ENCODE data around the gene SIVA1. TPM values are rescaled to one million over a fixed set of nuclear protein-coding genes. Genes with fewer than 3 reads are reported as not detected.

The SIVA1 gene
- total RNA-seq, 2 donors from 2014 or later = 137 to 238 TPM

GRCh38 chr14:104734051-104734587 is 18.8 kb upstream of the SIVA1 start:
- DNase-seq (ENCODE audit: low spot score) = no peak
- TF ChIP-seq CTCF (IDR thresholded peaks at IDR 0.05) = no peak
- peaks cover 2% of the 10 kb centered on the region for H3K36me3 ChIP-seq
- H3K27ac ChIP-seq = peak overlapping the region; percentile 91 to 95
- H3K4me3 ChIP-seq = no peak overlapping the region
- H3K27me3 ChIP-seq = no peaks in the 10 kb centered on the region
- peaks cover 0 to 79% of the 10 kb centered on the region in 2 donors for H3K4me1 ChIP-seq
- H3K9me3 ChIP-seq = no peaks in the 10 kb centered on the region

GRCh38 chr14:104734601-104734990 is 18.4 kb upstream of the SIVA1 start:
- Histone ChIP-seq H3K9me3 (no peaks in the 10 kb centered on the region), H3K36me3 (peaks cover 7% of the 10 kb centered on the region), H3K4me1 (peaks cover 0 to 79% of the 10 kb centered on the region in 2 donors), H3K27ac (peak overlapping the region; percentile 91 to 95), H3K4me3 (no peak overlapping the region), H3K27me3 (no peaks in the 10 kb centered on the region)
- DNase-seq (ENCODE audit: low spot score) = no peak
- no peak for TF ChIP-seq CTCF (IDR thresholded peaks at IDR 0.05)

- Histone ChIP-seq H3K4me3 (no peak overlapping the region), H3K9me3 (no peaks in the 10 kb centered on the region), H3K4me1 (peaks cover 0 to 76% of the 10 kb centered on the region in 2 donors), H3K36me3 (peaks cover 13% of the 10 kb centered on the region), H3K27me3 (no peaks in the 10 kb centered on the region), H3K27ac (peak overlapping the region; percentile 91 to 95)
- DNase-seq (ENCODE audit: low spot score) = no peak
- TF ChIP-seq CTCF (IDR thresholded peaks at IDR 0.05) = no peak
Observed at GRCh38 chr14:104734991-104735779, 17.8 kb upstream of the SIVA1 start.

GRCh38 chr14:104735830-104736642 is 16.9 kb upstream of the SIVA1 start:
- H3K4me3 ChIP-seq = no peak overlapping the region
- no peaks in the 10 kb centered on the region for H3K27me3 ChIP-seq
- H3K27ac ChIP-seq = peak overlapping the region; percentile 91 to 95
- no peaks in the 10 kb centered on the region for H3K9me3 ChIP-seq
- DNase-seq (ENCODE audit: low spot score) = peak; percentile 97
- H3K36me3 ChIP-seq = peaks cover 21% of the 10 kb centered on the region
- H3K4me1 ChIP-seq = peaks cover 0 to 68% of the 10 kb centered on the region in 2 donors
- no peak for TF ChIP-seq CTCF (IDR thresholded peaks at IDR 0.05)

- Histone ChIP-seq H3K36me3 (peaks cover 34% of the 10 kb centered on the region), H3K4me3 (no peak overlapping the region), H3K27me3 (no peaks in the 10 kb centered on the region), H3K27ac (peak overlapping the region; percentile 91 to 95), H3K9me3 (no peaks in the 10 kb centered on the region), H3K4me1 (peaks cover 0 to 45% of the 10 kb centered on the region in 2 donors)
- DNase-seq (ENCODE audit: low spot score) = no peak
- TF ChIP-seq CTCF (IDR thresholded peaks at IDR 0.05) = no peak
Observed at GRCh38 chr14:104738375-104739019, 14.4 kb upstream of the SIVA1 start.
